BE2C (cell line): ENCODE data around the gene USP20.

ENCODE experiments used
- DNase-seq: peaks from one replicate; pipeline ENCODE4 v3.0.0-alpha.2; 2020
- H3K27me3 ChIP-seq: fragments of 250-450 bp; sonication (Bioruptor Pico); 2 replicates; pipeline ENCODE4 v1.5.1; 2020; ENCODE audit warnings: mild to moderate bottlenecking
- H3K36me3 ChIP-seq: fragments of 250-450 bp; sonication (Bioruptor Pico); 2 replicates; pipeline ENCODE4 v1.5.1; 2020; ENCODE audit warnings: mild to moderate bottlenecking
- H3K4me1 ChIP-seq: fragments of 250-450 bp; sonication (Bioruptor Pico); 2 replicates; pipeline ENCODE4 v1.5.1; 2020
- H3K4me3 ChIP-seq: 2 replicates; pipeline ENCODE4 v1.5.1; 2011; ENCODE audit warnings: low read depth, low read length
- H3K9me3 ChIP-seq: fragments of 250-450 bp; sonication (Bioruptor Pico); 2 replicates; pipeline ENCODE4 v1.5.1; 2020
- TF ChIP-seq, protein P1 (sequence below): IDR thresholded peaks from 2 replicates; pipeline ENCODE4 v1.5.1; 2012; ENCODE audit warnings: mild to moderate bottlenecking, low read depth, low read length

The USP20 gene

DNA sequence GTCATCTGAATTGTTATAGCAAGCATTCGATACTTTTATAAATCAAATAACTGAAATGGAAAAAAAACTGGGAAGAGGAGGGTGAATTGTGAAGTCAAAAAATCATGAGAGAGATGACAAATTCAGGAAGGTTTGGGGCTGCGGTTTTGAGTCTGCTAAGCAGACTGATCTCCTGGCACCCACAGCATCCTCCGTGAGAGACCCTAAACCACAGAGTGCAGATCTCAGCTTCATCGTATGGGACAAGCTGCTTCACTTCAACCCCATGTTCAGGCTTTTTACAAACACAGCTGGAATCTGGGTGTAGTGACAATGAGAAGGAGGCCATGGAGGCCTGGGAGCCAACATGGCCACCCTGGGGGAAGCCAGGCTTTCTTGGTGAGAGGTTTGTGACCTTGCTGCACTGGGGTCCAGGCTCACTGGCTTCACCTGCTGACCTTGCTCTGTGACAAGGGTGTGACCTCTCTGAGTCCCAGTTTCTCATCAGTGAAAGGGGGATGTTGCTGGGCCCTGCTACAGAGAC, 19.4 kb downstream of the USP20 start:
- H3K36me3 ChIP-seq: peaks cover 27% of the 10 kb centered on the region

DNA sequence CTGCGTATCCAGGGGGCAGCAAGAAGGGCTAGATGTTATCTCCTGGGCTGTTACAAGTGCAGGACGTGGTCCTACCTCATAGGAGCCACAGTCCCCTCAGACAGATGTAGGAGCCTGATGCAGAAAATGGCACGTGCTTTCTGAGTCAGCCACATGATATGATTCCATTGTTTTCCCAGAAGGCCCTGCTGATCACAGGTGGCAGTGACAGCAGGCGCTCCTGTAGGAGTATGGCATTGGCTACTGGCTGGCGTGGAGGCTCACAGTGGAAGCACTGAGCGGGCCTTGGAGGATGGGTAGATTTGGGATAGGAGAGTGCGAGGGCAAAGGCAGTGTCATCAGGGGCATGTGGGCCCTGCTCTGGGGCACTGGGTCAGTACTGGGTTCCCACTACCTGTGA, 21.9 kb downstream of the USP20 start:
- H3K4me3 ChIP-seq: no peak overlapping the region
- H3K36me3 ChIP-seq: peaks cover 26% of the 10 kb centered on the region
- no peaks in the 10 kb centered on the region for H3K9me3 ChIP-seq
- TF ChIP-seq, protein P1, sequence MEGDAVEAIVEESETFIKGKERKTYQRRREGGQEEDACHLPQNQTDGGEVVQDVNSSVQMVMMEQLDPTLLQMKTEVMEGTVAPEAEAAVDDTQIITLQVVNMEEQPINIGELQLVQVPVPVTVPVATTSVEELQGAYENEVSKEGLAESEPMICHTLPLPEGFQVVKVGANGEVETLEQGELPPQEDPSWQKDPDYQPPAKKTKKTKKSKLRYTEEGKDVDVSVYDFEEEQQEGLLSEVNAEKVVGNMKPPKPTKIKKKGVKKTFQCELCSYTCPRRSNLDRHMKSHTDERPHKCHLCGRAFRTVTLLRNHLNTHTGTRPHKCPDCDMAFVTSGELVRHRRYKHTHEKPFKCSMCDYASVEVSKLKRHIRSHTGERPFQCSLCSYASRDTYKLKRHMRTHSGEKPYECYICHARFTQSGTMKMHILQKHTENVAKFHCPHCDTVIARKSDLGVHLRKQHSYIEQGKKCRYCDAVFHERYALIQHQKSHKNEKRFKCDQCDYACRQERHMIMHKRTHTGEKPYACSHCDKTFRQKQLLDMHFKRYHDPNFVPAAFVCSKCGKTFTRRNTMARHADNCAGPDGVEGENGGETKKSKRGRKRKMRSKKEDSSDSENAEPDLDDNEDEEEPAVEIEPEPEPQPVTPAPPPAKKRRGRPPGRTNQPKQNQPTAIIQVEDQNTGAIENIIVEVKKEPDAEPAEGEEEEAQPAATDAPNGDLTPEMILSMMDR: no peak
- H3K27me3 ChIP-seq: no peaks in the 10 kb centered on the region
- DNase-seq: no peak
- H3K4me1 ChIP-seq: peaks cover 8% of the 10 kb centered on the region

More for the DNA sequence above, 19.4 kb downstream of the USP20 start:
- TF ChIP-seq, protein P1: no peak
- H3K27me3 ChIP-seq: no peaks in the 10 kb centered on the region
- no peak for DNase-seq
- H3K4me3 ChIP-seq: no peak overlapping the region
- H3K9me3 ChIP-seq: no peaks in the 10 kb centered on the region
- H3K4me1 ChIP-seq: peaks cover 9% of the 10 kb centered on the region

GRCh38 chr9:129858167-129858962, 23.1 kb downstream of the USP20 start:
- Histone ChIP-seq H3K27me3 (no peaks in the 10 kb centered on the region), H3K4me1 (peaks cover 8% of the 10 kb centered on the region), H3K36me3 (peaks cover 23% of the 10 kb centered on the region), H3K9me3 (no peaks in the 10 kb centered on the region), H3K4me3 (no peak overlapping the region)
- DNase-seq: no peak
- TF ChIP-seq, protein P1: no peak

DNA sequence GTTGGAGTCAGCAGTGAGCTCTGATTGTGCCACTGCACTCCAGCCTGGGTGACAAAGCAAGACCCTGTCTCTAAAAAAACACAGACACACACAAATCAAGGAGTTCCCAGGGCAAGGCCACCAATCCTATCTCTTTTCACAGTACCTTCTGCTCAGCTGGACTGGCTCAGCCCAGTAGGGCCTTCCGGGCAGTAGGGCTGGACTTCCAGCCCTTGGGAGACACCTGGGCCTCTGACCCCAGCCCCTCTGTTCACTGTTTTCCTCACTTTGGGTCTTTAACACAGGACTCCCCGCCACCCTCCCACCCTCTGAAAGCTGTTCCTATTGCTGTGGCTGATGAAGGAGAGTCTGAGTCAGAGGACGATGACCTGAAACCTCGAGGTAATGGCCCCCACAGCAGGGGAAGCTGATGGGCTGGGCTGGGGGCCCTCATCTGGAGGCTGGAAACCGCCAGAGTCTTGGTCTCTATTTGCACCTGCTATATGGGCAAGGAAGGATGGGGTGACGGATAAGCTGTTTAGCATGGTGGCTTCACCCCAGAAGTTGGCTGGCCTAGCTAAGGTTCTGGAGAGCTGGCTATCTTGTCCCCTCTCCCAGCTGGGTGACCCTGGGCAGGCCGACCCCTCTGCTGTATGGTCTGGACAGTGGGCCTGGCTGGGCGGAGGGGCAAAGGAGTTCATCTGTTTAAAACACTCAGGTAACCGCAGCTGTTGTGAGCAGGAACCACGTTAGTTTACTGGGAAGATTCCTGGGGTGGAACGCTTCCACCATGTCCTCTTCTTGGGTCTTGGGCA, 25.6 kb downstream of the USP20 start:
- no peak for DNase-seq
- no peak overlapping the region for H3K4me3 ChIP-seq
- no peaks in the 10 kb centered on the region for H3K27me3 ChIP-seq
- no peaks in the 10 kb centered on the region for H3K9me3 ChIP-seq
- TF ChIP-seq, protein P1: no peak
- peaks cover 11% of the 10 kb centered on the region for H3K4me1 ChIP-seq
- peaks cover 23% of the 10 kb centered on the region for H3K36me3 ChIP-seq

DNA sequence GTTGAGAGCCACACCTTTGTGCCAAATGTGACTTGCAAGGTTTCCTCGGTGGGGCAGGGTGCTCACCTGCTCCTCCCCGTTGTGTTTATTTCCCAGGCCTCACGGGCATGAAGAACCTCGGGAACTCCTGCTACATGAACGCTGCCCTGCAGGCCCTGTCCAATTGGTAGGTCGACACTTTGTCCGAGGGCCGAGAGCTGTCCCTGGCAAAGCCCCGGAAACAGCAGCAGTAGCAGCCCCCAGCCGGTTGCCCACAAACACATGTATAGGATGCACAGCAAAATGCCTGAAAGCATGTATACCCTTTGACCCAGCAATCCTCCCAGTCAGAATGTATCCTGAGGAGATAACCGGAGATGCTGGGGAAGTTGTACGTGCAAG, 26.2 kb downstream of the USP20 start:
- Histone ChIP-seq H3K27me3 (no peaks in the 10 kb centered on the region), H3K4me1 (peaks cover 11% of the 10 kb centered on the region), H3K9me3 (no peaks in the 10 kb centered on the region), H3K36me3 (peaks cover 23% of the 10 kb centered on the region), H3K4me3 (no peak overlapping the region)
- TF ChIP-seq, protein P1: no peak
- no peak for DNase-seq
